Uterus (tissue), 4 donors: ENCODE data around the gene STAT4. TPM values are rescaled to one million over a fixed set of nuclear protein-coding genes. Genes with fewer than 3 reads are reported as not detected.

Experiments used
- DNase-seq, 2 donors: peaks; one replicate each; pipeline ENCODE4 v3.0.0-alpha.2; 2019 to 2020
- H3K27ac ChIP-seq, 2 donors: fragments of 200-600 bp; sonication (generic); 1 replicate in 1 of 2; 2 replicates in 1 of 2; pipeline ENCODE4 v1.5.1; 2016 to 2018
- H3K27me3 ChIP-seq, 2 donors: fragments of 200-600 bp; sonication (generic); one replicate each; pipeline ENCODE4 v1.5.1; 2018 to 2019; ENCODE audit warnings: control low read depth in 1 of 2
- H3K36me3 ChIP-seq, 2 donors: fragments of 200-600 bp; sonication (generic); one replicate each; pipeline ENCODE4 v1.5.1; 2019; ENCODE audit warnings: control low read depth in 1 of 2
- H3K4me1 ChIP-seq, 2 donors: fragments of 200-600 bp; sonication (generic); one replicate each; pipeline ENCODE4 v1.5.1; 2018 to 2019; ENCODE audit warnings: control low read depth in 1 of 2
- H3K4me3 ChIP-seq, 2 donors: fragments of 200-600 bp; sonication (generic); 1 replicate in 1 of 2; 2 replicates in 1 of 2; pipeline ENCODE4 v1.5.1; 2018 to 2019; ENCODE audit warnings: mild to moderate bottlenecking in 1 of 2
- H3K9me3 ChIP-seq, 2 donors: fragments of 200-600 bp; sonication (generic); one replicate each; pipeline ENCODE4 v1.5.1; 2019; ENCODE audit warnings: control low read depth in 1 of 2
- CTCF ChIP-seq, 4 experiments: fragments of 200-600 bp in 2 of 4; fragments of 450-650 bp in 2 of 4; sonication (generic) in 2 of 4; IDR thresholded peaks; one replicate each; pipeline ENCODE4 v1.5.1; 2016 to 2019; ENCODE audit warnings: antibody characterized with exemption in 4 of 4, mild to moderate bottlenecking in 2 of 4, moderate library complexity in 1 of 4
- POLR2A ChIP-seq, 2 donors: fragments of 450-650 bp; IDR thresholded peaks; one replicate each; pipeline ENCODE4 v1.6.1; 2016; ENCODE audit warnings: antibody characterized with exemption in 2 of 2, mild to moderate bottlenecking in 1 of 2, moderate library complexity in 1 of 2
- intact Hi-C: fragments of 100-400 bp; cut with DNase I; formaldehyde crosslinking; loops from one replicate; pipeline ENCODE4 v1.15.1; 2023; ENCODE audit warnings: low total_unique reads
- total RNA-seq, 4 donors: library from RNA; depleted of rRNA in 3 of 4; stranded (reverse); fragments of >200 nt in 3 of 4; gene quantifications; one replicate each; pipeline versions ENCODE4 v1.1.0 to v1.2.4, GENCODE V29; 2014 to 2023
- donor health status: DM: yes; HTN: yes; CAD: no.

STAT4 gene
- total RNA-seq, 4 donors from 2014 or later = 0.51 to 4.8 (median 2.3) TPM; not detected in 1

- intact Hi-C loops = no loop called here
- no peak overlapping the region for H3K27ac ChIP-seq
Measured at GRCh38 chr2:191170301-191170636, 19.5 kb upstream of the STAT4 start.

GRCh38 chr2:191169456-191170300 is 18.9 kb upstream of the STAT4 start:
- TF ChIP-seq CTCF (IDR thresholded peaks at IDR 0.05) = no peak
- TF ChIP-seq POLR2A (IDR thresholded peaks at IDR 0.05) = no peak
- no peak overlapping the region for H3K4me3 ChIP-seq
- no peaks in the 10 kb centered on the region for H3K36me3 ChIP-seq
- no peaks in the 10 kb centered on the region for H3K4me1 ChIP-seq
- intact Hi-C loops = no loop called here
- H3K9me3 ChIP-seq = no peaks in the 10 kb centered on the region
- no peaks in the 10 kb centered on the region for H3K27me3 ChIP-seq
- no peak overlapping the region for H3K27ac ChIP-seq
- no peak for DNase-seq

More at GRCh38 chr2:191170301-191170636, 19.5 kb upstream of the STAT4 start:
- H3K4me3 ChIP-seq = no peak overlapping the region
- no peaks in the 10 kb centered on the region for H3K4me1 ChIP-seq
- no peak for DNase-seq
- no peaks in the 10 kb centered on the region for H3K27me3 ChIP-seq
- TF ChIP-seq CTCF (IDR thresholded peaks at IDR 0.05) = no peak
- no peak for TF ChIP-seq POLR2A (IDR thresholded peaks at IDR 0.05)
- H3K36me3 ChIP-seq = no peaks in the 10 kb centered on the region
- H3K9me3 ChIP-seq = no peaks in the 10 kb centered on the region

- TF ChIP-seq CTCF (IDR thresholded peaks at IDR 0.05) = no peak
- no peak for TF ChIP-seq POLR2A (IDR thresholded peaks at IDR 0.05)
- Histone ChIP-seq H3K36me3 (no peaks in the 10 kb centered on the region), H3K27me3 (no peaks in the 10 kb centered on the region), H3K9me3 (no peaks in the 10 kb centered on the region), H3K4me1 (no peaks in the 10 kb centered on the region), H3K4me3 (no peak overlapping the region), H3K27ac (no peak overlapping the region)
- intact Hi-C loops = no loop called here
- DNase-seq = peak in 1 of 2 donors; percentile 21
Measured at GRCh38 chr2:191167766-191168165, 17.0 kb upstream of the STAT4 start.

- intact Hi-C loops = no loop called here
- no peak for DNase-seq
- TF ChIP-seq POLR2A (IDR thresholded peaks at IDR 0.05) = no peak
- no peak for TF ChIP-seq CTCF (IDR thresholded peaks at IDR 0.05)
- no peaks in the 10 kb centered on the region for H3K27me3 ChIP-seq
- H3K4me1 ChIP-seq = no peaks in the 10 kb centered on the region
- H3K4me3 ChIP-seq = no peak overlapping the region
- no peaks in the 10 kb centered on the region for H3K9me3 ChIP-seq
- H3K27ac ChIP-seq = no peak overlapping the region
- H3K36me3 ChIP-seq = no peaks in the 10 kb centered on the region
Measured at GRCh38 chr2:191166756-191167445, 16.1 kb upstream of the STAT4 start.

GRCh38 chr2:191166111-191166755 is 15.4 kb upstream of the STAT4 start:
- H3K4me3 ChIP-seq = no peak overlapping the region
- intact Hi-C loops = no loop called here
- no peaks in the 10 kb centered on the region for H3K36me3 ChIP-seq
- no peaks in the 10 kb centered on the region for H3K27me3 ChIP-seq
- no peak for DNase-seq
- no peak overlapping the region for H3K27ac ChIP-seq
- no peak for TF ChIP-seq CTCF (IDR thresholded peaks at IDR 0.05)
- TF ChIP-seq POLR2A (IDR thresholded peaks at IDR 0.05) = no peak
- no peaks in the 10 kb centered on the region for H3K4me1 ChIP-seq
- H3K9me3 ChIP-seq = no peaks in the 10 kb centered on the region
